ENCODE data around the gene TTC34.
"Not testable (repeated sequence)": the region's sequence is repeated elsewhere in the genome, so short reads cannot be mapped to it uniquely, and the experiment has no call there.

Gene TTC34

GRCh38 chr1:2629627-2630497 is 171.6 kb downstream of the TTC34 start:
- in situ Hi-C loops (cut with HindIII; ENCODE audit: low sequenced_read_pairs) = no loop called here
- TF ChIP-seq, protein P1, sequence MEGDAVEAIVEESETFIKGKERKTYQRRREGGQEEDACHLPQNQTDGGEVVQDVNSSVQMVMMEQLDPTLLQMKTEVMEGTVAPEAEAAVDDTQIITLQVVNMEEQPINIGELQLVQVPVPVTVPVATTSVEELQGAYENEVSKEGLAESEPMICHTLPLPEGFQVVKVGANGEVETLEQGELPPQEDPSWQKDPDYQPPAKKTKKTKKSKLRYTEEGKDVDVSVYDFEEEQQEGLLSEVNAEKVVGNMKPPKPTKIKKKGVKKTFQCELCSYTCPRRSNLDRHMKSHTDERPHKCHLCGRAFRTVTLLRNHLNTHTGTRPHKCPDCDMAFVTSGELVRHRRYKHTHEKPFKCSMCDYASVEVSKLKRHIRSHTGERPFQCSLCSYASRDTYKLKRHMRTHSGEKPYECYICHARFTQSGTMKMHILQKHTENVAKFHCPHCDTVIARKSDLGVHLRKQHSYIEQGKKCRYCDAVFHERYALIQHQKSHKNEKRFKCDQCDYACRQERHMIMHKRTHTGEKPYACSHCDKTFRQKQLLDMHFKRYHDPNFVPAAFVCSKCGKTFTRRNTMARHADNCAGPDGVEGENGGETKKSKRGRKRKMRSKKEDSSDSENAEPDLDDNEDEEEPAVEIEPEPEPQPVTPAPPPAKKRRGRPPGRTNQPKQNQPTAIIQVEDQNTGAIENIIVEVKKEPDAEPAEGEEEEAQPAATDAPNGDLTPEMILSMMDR (IDR thresholded peaks at IDR 0.05; ENCODE audit: low read depth, low read length) = no peak
- H3K4me3 ChIP-seq (ENCODE audit: low read depth, low read length) = no peak overlapping the region
- no peak for DNase-seq (ENCODE audit: low read depth, low spot score)

DNA sequence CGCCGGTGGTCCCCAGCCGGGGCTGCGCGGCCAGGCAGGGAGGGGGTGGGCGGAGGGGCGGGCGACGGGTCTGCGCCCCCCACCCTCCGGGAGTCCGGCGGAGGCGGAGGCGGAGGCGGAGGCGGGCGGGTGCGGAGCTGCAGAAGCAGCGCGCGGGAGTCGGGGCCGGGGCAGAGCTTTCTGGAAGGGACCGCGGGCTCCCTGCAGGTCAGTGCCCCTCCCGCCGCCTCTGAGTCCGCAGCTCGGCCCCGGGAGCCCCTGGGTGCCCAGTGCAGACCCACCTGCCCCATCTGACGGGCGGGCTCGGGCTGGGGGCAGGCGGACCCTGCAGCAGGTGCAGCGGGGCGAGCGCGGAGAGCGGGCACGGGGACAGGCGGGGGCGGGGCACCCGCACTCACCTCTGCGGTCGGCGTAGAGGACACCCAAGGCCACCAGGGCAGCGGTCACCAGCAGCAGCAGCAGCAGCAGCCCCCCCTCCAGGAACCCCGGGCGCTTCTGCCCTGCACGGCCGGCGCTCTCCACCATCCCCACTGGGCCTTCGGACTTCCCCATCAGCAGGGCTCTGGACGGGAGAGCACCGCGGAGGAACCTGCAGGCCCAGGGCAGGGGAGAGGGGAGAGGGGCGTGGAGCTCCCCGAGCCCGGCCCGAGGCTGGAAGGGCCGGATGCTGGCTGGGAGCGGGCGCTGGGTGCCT is 172.4 kb downstream of the TTC34 start:
- H3K4me3 ChIP-seq (ENCODE audit: low read depth, low read length) = no peak overlapping the region

GRCh38 chr1:2628191-2628932 is 173.1 kb downstream of the TTC34 start:
- no peak overlapping the region for H3K4me3 ChIP-seq (ENCODE audit: low read depth, low read length)
- DNase-seq (ENCODE audit: low read depth, low spot score) = no peak
- in situ Hi-C loops (cut with HindIII; ENCODE audit: low sequenced_read_pairs) = no loop called here
- TF ChIP-seq, protein P1 (IDR thresholded peaks at IDR 0.05; ENCODE audit: low read depth, low read length) = no peak

More for the DNA sequence above, 172.4 kb downstream of the TTC34 start:
- in situ Hi-C loops (cut with HindIII; ENCODE audit: low sequenced_read_pairs) = no loop called here
- TF ChIP-seq, protein P1 (IDR thresholded peaks at IDR 0.05; ENCODE audit: low read depth, low read length) = no peak
- DNase-seq (ENCODE audit: low read depth, low spot score) = no peak

GRCh38 chr1:2627746-2628145 is 173.7 kb downstream of the TTC34 start:
- no peak for DNase-seq (ENCODE audit: low read depth, low spot score)
- TF ChIP-seq, protein P1 (IDR thresholded peaks at IDR 0.05; ENCODE audit: low read depth, low read length) = no peak

GRCh38 chr1:2625748-2626147 is 175.7 kb downstream of the TTC34 start:
- DNase-seq (ENCODE audit: low read depth, low spot score); in situ Hi-C loops (cut with HindIII; ENCODE audit: low sequenced_read_pairs); H3K4me3 ChIP-seq (ENCODE audit: low read depth, low read length): not testable (repeated sequence)

More at GRCh38 chr1:2627746-2628145, 173.7 kb downstream of the TTC34 start:
- H3K4me3 ChIP-seq (ENCODE audit: low read depth, low read length) = no peak overlapping the region
- in situ Hi-C loops (cut with HindIII; ENCODE audit: low sequenced_read_pairs) = no loop called here

DNA sequence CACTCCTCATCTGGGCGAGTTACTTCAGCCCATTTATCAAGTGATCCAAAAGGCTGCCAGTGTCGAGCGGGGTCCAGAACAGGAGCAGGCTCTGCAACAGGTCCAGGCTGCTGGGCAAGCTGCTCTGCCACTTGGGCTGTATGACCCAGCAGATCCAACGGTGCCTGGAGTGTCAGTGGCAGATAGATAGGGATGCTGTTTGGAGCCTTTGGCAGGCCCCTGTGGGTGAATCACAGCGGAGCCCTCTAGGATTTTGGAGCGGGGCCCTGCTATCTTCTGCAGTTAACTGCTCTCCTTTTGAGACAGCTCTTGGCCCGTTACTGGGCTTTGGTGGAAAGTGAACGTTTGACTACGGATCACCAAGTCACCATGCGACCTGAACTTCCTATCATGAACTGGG is 176.2 kb downstream of the TTC34 start:
- H3K4me3 ChIP-seq (ENCODE audit: low read depth, low read length) = no peak overlapping the region
- TF ChIP-seq, protein P1 (IDR thresholded peaks at IDR 0.05; ENCODE audit: low read depth, low read length) = no peak
- in situ Hi-C loops (cut with HindIII; ENCODE audit: low sequenced_read_pairs) = no loop called here
- no peak for DNase-seq (ENCODE audit: low read depth, low spot score)
